Sigmoid colon (tissue), 7 donors: ENCODE measurements around the gene U2AF2. TPM values are rescaled to one million over a fixed set of nuclear protein-coding genes. Genes with fewer than 3 reads are reported as not detected.

Experiments
- DNase-seq: peaks from one replicate; pipeline ENCODE4 v3.0.0-alpha.2; 2019
- H3K27ac ChIP-seq, 4 donors: fragments of 200-600 bp; sonication (generic); one replicate each; pipeline ENCODE4 v1.5.1; 2016 to 2019; ENCODE audit warnings: mild to moderate bottlenecking in 1 of 4
- H3K27me3 ChIP-seq, 3 donors: fragments of 200-600 bp; sonication (generic); one replicate each; pipeline ENCODE4 v1.5.1; 2019; ENCODE audit warnings: mild to moderate bottlenecking in 1 of 3
- H3K36me3 ChIP-seq, 4 donors: fragments of 200-600 bp; sonication (generic); one replicate each; pipeline ENCODE4 v1.5.1; 2016 to 2019
- H3K4me1 ChIP-seq, 4 donors: fragments of 200-600 bp; sonication (generic); one replicate each; pipeline ENCODE4 v1.5.1; 2017 to 2019
- H3K4me3 ChIP-seq, 4 donors: fragments of 200-600 bp; sonication (generic); one replicate each; pipeline ENCODE4 v1.5.1; 2017 to 2019; ENCODE audit warnings: mild to moderate bottlenecking in 2 of 4, moderate library complexity in 1 of 4
- H3K9me3 ChIP-seq, 4 donors: fragments of 200-600 bp in 3 of 4; sonication (generic) in 3 of 4; one replicate each; pipeline versions ENCODE4 v1.5.1 to v1.6.1; 2013 to 2019
- CTCF ChIP-seq, 4 experiments: fragments of 450-650 bp in 3 of 4; fragments of 200-600 bp in 1 of 4; IDR thresholded peaks; one replicate each; pipeline ENCODE4 v1.5.1; 2016 to 2019; ENCODE audit warnings: antibody characterized with exemption in 4 of 4, mild to moderate bottlenecking in 3 of 4, moderate library complexity in 2 of 4
- EP300 ChIP-seq, 4 donors: sonication (generic); formaldehyde crosslinking; IDR thresholded peaks; one replicate each; pipeline ENCODE4 v1.6.1; 2017; ENCODE audit warnings: antibody characterized with exemption in 4 of 4
- POLR2A ChIP-seq, 2 donors: fragments of 450-650 bp; IDR thresholded peaks; one replicate each; pipeline ENCODE4 v1.6.1; 2016; ENCODE audit warnings: antibody characterized with exemption in 2 of 2, mild to moderate bottlenecking in 2 of 2, moderate library complexity in 2 of 2
- POLR2AphosphoS5 ChIP-seq, 4 donors: sonication (generic); formaldehyde crosslinking; IDR thresholded peaks; one replicate each; pipeline ENCODE4 v1.6.1; 2017; ENCODE audit warnings: antibody characterized with exemption in 4 of 4
- WGBS, 2 donors: extraction: QIAGEN DNeasy Blood & Tissue Kit; methylation state at CpG; one replicate each; pipeline ENCODE4 v1.1.7; 2013; 5-methylcytosine and 5-hydroxymethylcytosine counted together
- intact Hi-C: fragments of 100-400 bp; cut with DNase I; formaldehyde crosslinking; loops from one replicate; pipeline ENCODE4 v1.15.1; 2023
- polyA plus RNA-seq, 3 donors: library from polyadenylated mRNA; stranded (reverse); fragments of 200-250 nt; gene quantifications; one replicate each; pipeline ENCODE4 v1.2.3, GENCODE V29; 2013
- total RNA-seq, 4 donors: library from RNA; depleted of rRNA; stranded (reverse); fragments of >200 nt; gene quantifications; one replicate each; pipeline ENCODE4 v1.1.0, GENCODE V29; 2016
- donor health status: healthy with polysubstance abuse.
- donor health status: Bipolar disorder and iron deficiency.
- donor health status: healthy.

U2AF2 gene
- total RNA-seq (10 to 100 TPM; 52.1 to 79.7 (median 65.4) TPM), polyA plus RNA-seq (100 to 1,000 TPM in 1 of 3 donors, 10 to 100 TPM in 2; 81.7 to 162 (median 86.9) TPM)

GRCh38 chr19:55654868-55655647 is at the start of gene U2AF2:
TSS of gene U2AF2 (plus strand) at chr19:55655035. CDS start at chr19:55655105, 70 bp downstream.
- Histone ChIP-seq H3K36me3 (peaks cover 0 to 22% (median 12%) of the 10 kb centered on the region in 4 donors), H3K9me3 (no peaks in the 10 kb centered on the region), H3K27ac (peak within 1 kb of the TSS; percentile 98 to 100 (median 99)), H3K27me3 (no peaks in the 10 kb centered on the region), H3K4me3 (peak within 1 kb of the TSS; percentile 86 to 97 (median 94)), H3K4me1 (peaks cover 0 to 57% (median 52%) of the 10 kb centered on the region in 4 donors)
- TF ChIP-seq POLR2A (IDR thresholded peaks at IDR 0.05) (peak in 1 of 2 donors; percentile 50), POLR2AphosphoS5 (IDR thresholded peaks at IDR 0.05) (peak; percentile 64 to 90 (median 80)), EP300 (IDR thresholded peaks at IDR 0.05) (no peak), CTCF (IDR thresholded peaks at IDR 0.05) (no peak)
- intact Hi-C loops, result loop anchor here (1.0 to 10.0 kb wide), 4 partner anchors 56 to 540 kb away; partner anchors contain the start of genes FIZ1, PPP1R12C and RPL28
- 1% methylated on average over 95 of the region's 95 CpGs for WGBS, 2 donors
- DNase-seq, result peak; percentile 98

GRCh38 chr19:55605207-55605636 is 49.6 kb upstream of the U2AF2 start:
- peak; percentile 99 for DNase-seq
- WGBS, 2 donors, result 0% methylated on average over 43 of the region's 43 CpGs
- Histone ChIP-seq H3K27ac (peak overlapping the region; percentile 95 to 98 (median 96)), H3K4me1 (peaks cover 0 to 44% (median 37%) of the 10 kb centered on the region in 4 donors), H3K4me3 (peak overlapping the region; percentile 79 to 94 (median 90)), H3K36me3 (peaks cover 0 to 12% (median 6%) of the 10 kb centered on the region in 4 donors), H3K27me3 (no peaks in the 10 kb centered on the region), H3K9me3 (no peaks in the 10 kb centered on the region)
- intact Hi-C loops, result no loop called here
- peak in 1 of 2 donors; percentile 7 for TF ChIP-seq POLR2A (IDR thresholded peaks at IDR 0.05)
- peak in 1 of 4 donors; percentile 57 for TF ChIP-seq EP300 (IDR thresholded peaks at IDR 0.05)
- TF ChIP-seq CTCF (IDR thresholded peaks at IDR 0.05), result no peak
- TF ChIP-seq POLR2AphosphoS5 (IDR thresholded peaks at IDR 0.05), result peak in 3 of 4 donors; percentile 42 to 73 (median 55)

GRCh38 chr19:55605637-55606470 is 49.0 kb upstream of the U2AF2 start, which contains the start of gene ZNF865:
TSS of gene ZNF865 (plus strand) at chr19:55605647. CDS start at chr19:55613619, 7,972 bp downstream.
- WGBS, 2 donors, result 0 to 1% methylated on average over 43 to 44 of the region's 44 CpGs
- intact Hi-C loops, result loop anchor here (1.0 kb wide), 1 partner anchor 89 kb away; no protein-coding TSS in a partner anchor
- TF ChIP-seq POLR2AphosphoS5 (IDR thresholded peaks at IDR 0.05) (no peak), EP300 (IDR thresholded peaks at IDR 0.05) (no peak), CTCF (IDR thresholded peaks at IDR 0.05) (peak; percentile 40 to 66 (median 60)), POLR2A (IDR thresholded peaks at IDR 0.05) (no peak)
- Histone ChIP-seq H3K4me3 (peak within 1 kb of the TSS; percentile 79 to 94 (median 90)), H3K9me3 (no peaks in the 10 kb centered on the region), H3K27me3 (no peaks in the 10 kb centered on the region), H3K36me3 (peaks cover 0 to 16% (median 7%) of the 10 kb centered on the region in 4 donors), H3K27ac (peak within 1 kb of the TSS; percentile 95 to 98 (median 96)), H3K4me1 (peaks cover 0 to 40% (median 34%) of the 10 kb centered on the region in 4 donors)
- peak; percentile 87 for DNase-seq

- H3K27me3 ChIP-seq, result no peaks in the 10 kb centered on the region
- TF ChIP-seq POLR2AphosphoS5 (IDR thresholded peaks at IDR 0.05), result no peak
- no peak for TF ChIP-seq EP300 (IDR thresholded peaks at IDR 0.05)
- no peak for TF ChIP-seq CTCF (IDR thresholded peaks at IDR 0.05)
- no peak for TF ChIP-seq POLR2A (IDR thresholded peaks at IDR 0.05)
- intact Hi-C loops, result loop anchor here (1.0 kb wide), 1 partner anchor 89 kb away; no protein-coding TSS in a partner anchor
- peak overlapping the region; percentile 95 to 98 (median 96) for H3K27ac ChIP-seq
- H3K4me3 ChIP-seq, result peak overlapping the region in 3 of 4 donors; percentile 79 to 93 (median 87)
- no peak for DNase-seq
- peaks cover 0 to 16% (median 7%) of the 10 kb centered on the region in 4 donors for H3K36me3 ChIP-seq
- H3K4me1 ChIP-seq, result peaks cover 0 to 40% (median 32%) of the 10 kb centered on the region in 4 donors
- 19 to 25% methylated on average over 12 of the region's 12 CpGs for WGBS, 2 donors
- no peaks in the 10 kb centered on the region for H3K9me3 ChIP-seq
Measured at GRCh38 chr19:55606471-55606787, 48.4 kb upstream of the U2AF2 start.
